HEK293 (cell line): Measurements from ENCODE around the gene JCAD.

Experiments used
- CTCF ChIA-PET: fragments of 350-600 bp; formaldehyde crosslinking; extraction: SDS; loops from one replicate; lab custom pipeline; 2021; ENCODE audit warnings: antibody characterized with exemption; lab: Yijun Ruan, JAX
- POLR2A ChIA-PET: fragments of 300-600 bp; formaldehyde crosslinking; extraction: SDS; loops from one replicate; lab custom pipeline; 2020; ENCODE audit warnings: antibody characterized with exemption, inconsistent platforms; lab: Yijun Ruan, JAX
- H3K27ac ChIP-seq: fragments of 200-500 bp; sonication (Bioruptor generic); 2 replicates; pipeline ENCODE4 v1.5.1; 2014; ENCODE audit warnings: low read depth, low read length, control low read depth, inconsistent platforms; ENCODE audit errors: extremely low read depth
- H3K36me3 ChIP-seq, 2 experiments: fragments of 200-500 bp in 1 of 2; sonication (Bioruptor generic) in 1 of 2; 1 replicate in 1 of 2; 2 replicates in 1 of 2; pipeline ENCODE4 v1.5.1; 2014 to 2017; ENCODE audit warnings: inconsistent platforms in 2 of 2, low read length in 2 of 2; ENCODE audit not compliant: control insufficient read depth in 2 of 2, insufficient read depth in 1 of 2
- H3K4me1 ChIP-seq: fragments of 200-500 bp; sonication (Bioruptor generic); 2 replicates; pipeline ENCODE4 v1.5.1; 2014; ENCODE audit warnings: mild to moderate bottlenecking, low read length, inconsistent platforms; ENCODE audit not compliant: control insufficient read depth, insufficient read depth
- H3K4me3 ChIP-seq: 2 replicates; pipeline ENCODE4 v1.5.1; 2011; ENCODE audit warnings: low read depth, mild to moderate bottlenecking, control low read depth, low read length, moderate library complexity
- H3K9me3 ChIP-seq: fragments of 200-500 bp; sonication (Bioruptor generic); 2 replicates; pipeline ENCODE4 v1.5.1; 2014; ENCODE audit warnings: low read depth, low read length, inconsistent platforms; ENCODE audit not compliant: control insufficient read depth, insufficient read depth
- GLIS2 ChIP-seq: fragments of 450-650 bp; formaldehyde crosslinking; IDR thresholded peaks from 2 replicates; pipeline ENCODE4 v1.5.1; 2016; ENCODE audit warnings: missing biosample characterization, missing genetic modification characterization
- KLF8 ChIP-seq: fragments of 450-650 bp; formaldehyde crosslinking; IDR thresholded peaks from 2 replicates; pipeline ENCODE4 v1.5.1; 2016; ENCODE audit warnings: missing biosample characterization, missing genetic modification characterization
- OSR2 ChIP-seq: fragments of 450-650 bp; formaldehyde crosslinking; IDR thresholded peaks from 2 replicates; pipeline ENCODE4 v1.5.1; 2016; ENCODE audit warnings: missing biosample characterization, missing genetic modification characterization
- YY1 ChIP-seq: fragments of 450-650 bp; formaldehyde crosslinking; IDR thresholded peaks from 2 replicates; pipeline ENCODE4 v1.5.1; 2018; ENCODE audit warnings: missing biosample characterization, missing genetic modification characterization
- ZEB2 ChIP-seq: fragments of 450-650 bp; formaldehyde crosslinking; IDR thresholded peaks from 2 replicates; pipeline ENCODE4 v1.5.1; 2016; ENCODE audit warnings: missing biosample characterization, missing genetic modification characterization
- ZNF157 ChIP-seq: fragments of 450-650 bp; formaldehyde crosslinking; IDR thresholded peaks from 2 replicates; pipeline ENCODE4 v1.5.1; 2016; ENCODE audit warnings: missing biosample characterization, missing genetic modification characterization
- ZNF175 ChIP-seq: fragments of 450-650 bp; formaldehyde crosslinking; IDR thresholded peaks from 2 replicates; pipeline ENCODE4 v1.5.1; 2016; ENCODE audit warnings: missing biosample characterization, missing genetic modification characterization
- ZNF214 ChIP-seq: fragments of 450-650 bp; formaldehyde crosslinking; IDR thresholded peaks from 2 replicates; pipeline ENCODE4 v1.5.1; 2017; ENCODE audit warnings: missing biosample characterization, mild to moderate bottlenecking, missing genetic modification characterization, borderline replicate concordance
- ZNF514 ChIP-seq: fragments of 450-650 bp; formaldehyde crosslinking; IDR thresholded peaks from 2 replicates; pipeline ENCODE4 v1.5.1; 2016; ENCODE audit warnings: missing biosample characterization, missing genetic modification characterization
- ZNF529 ChIP-seq: fragments of 450-650 bp; formaldehyde crosslinking; IDR thresholded peaks from 2 replicates; pipeline ENCODE4 v1.5.1; 2017; ENCODE audit warnings: missing genetic modification characterization, missing biosample characterization; ENCODE audit not compliant: insufficient replicate concordance
- ZNF571 ChIP-seq: fragments of 450-650 bp; formaldehyde crosslinking; IDR thresholded peaks from 2 replicates; pipeline ENCODE4 v1.5.0; 2017; ENCODE audit warnings: missing biosample characterization, missing genetic modification characterization
- ZNF585B ChIP-seq: fragments of 450-650 bp; formaldehyde crosslinking; IDR thresholded peaks from 2 replicates; pipeline ENCODE4 v1.5.1; 2016; ENCODE audit warnings: missing biosample characterization, missing genetic modification characterization
- ZNF626 ChIP-seq: fragments of 450-650 bp; sonication (Bioruptor Pico); formaldehyde crosslinking; IDR thresholded peaks from 2 replicates; pipeline ENCODE4 v1.5.1; 2018; ENCODE audit warnings: missing biosample characterization, missing genetic modification characterization, inconsistent platforms
- ZNF707 ChIP-seq: fragments of 450-650 bp; formaldehyde crosslinking; IDR thresholded peaks from 2 replicates; pipeline ENCODE4 v1.5.1; 2016; ENCODE audit warnings: missing biosample characterization, missing genetic modification characterization
- ZNF837 ChIP-seq: fragments of 450-650 bp; formaldehyde crosslinking; IDR thresholded peaks from 2 replicates; pipeline ENCODE4 v1.5.1; 2016; ENCODE audit warnings: missing biosample characterization, missing genetic modification characterization
- TF ChIP-seq, protein P1 (sequence below): fragments of 450-650 bp; formaldehyde crosslinking; IDR thresholded peaks from 2 replicates; pipeline ENCODE4 v1.5.1; 2017; ENCODE audit warnings: missing biosample characterization, missing genetic modification characterization
- TF ChIP-seq, protein P2 (sequence below): fragments of 450-650 bp; formaldehyde crosslinking; IDR thresholded peaks from 2 replicates; pipeline ENCODE4 v1.5.1; 2016; ENCODE audit warnings: missing biosample characterization, missing genetic modification characterization
- TF ChIP-seq, protein P3 (sequence below): fragments of 450-650 bp; formaldehyde crosslinking; IDR thresholded peaks from 2 replicates; pipeline ENCODE4 v1.5.1; 2017; ENCODE audit warnings: missing biosample characterization, missing genetic modification characterization
- TF ChIP-seq, protein P4 (sequence below): fragments of 450-650 bp; formaldehyde crosslinking; IDR thresholded peaks from 2 replicates; pipeline ENCODE4 v1.5.1; 2016; ENCODE audit warnings: missing biosample characterization, missing genetic modification characterization
- TF ChIP-seq, protein P5 (sequence below): fragments of 450-650 bp; formaldehyde crosslinking; IDR thresholded peaks from 2 replicates; pipeline ENCODE4 v1.5.1; 2016; ENCODE audit warnings: missing biosample characterization, missing genetic modification characterization, borderline replicate concordance
- TF ChIP-seq, protein P6 (sequence below): fragments of 450-650 bp; formaldehyde crosslinking; IDR thresholded peaks from 2 replicates; pipeline ENCODE4 v1.5.1; 2017; ENCODE audit warnings: missing biosample characterization, missing genetic modification characterization

JCAD gene

DNA sequence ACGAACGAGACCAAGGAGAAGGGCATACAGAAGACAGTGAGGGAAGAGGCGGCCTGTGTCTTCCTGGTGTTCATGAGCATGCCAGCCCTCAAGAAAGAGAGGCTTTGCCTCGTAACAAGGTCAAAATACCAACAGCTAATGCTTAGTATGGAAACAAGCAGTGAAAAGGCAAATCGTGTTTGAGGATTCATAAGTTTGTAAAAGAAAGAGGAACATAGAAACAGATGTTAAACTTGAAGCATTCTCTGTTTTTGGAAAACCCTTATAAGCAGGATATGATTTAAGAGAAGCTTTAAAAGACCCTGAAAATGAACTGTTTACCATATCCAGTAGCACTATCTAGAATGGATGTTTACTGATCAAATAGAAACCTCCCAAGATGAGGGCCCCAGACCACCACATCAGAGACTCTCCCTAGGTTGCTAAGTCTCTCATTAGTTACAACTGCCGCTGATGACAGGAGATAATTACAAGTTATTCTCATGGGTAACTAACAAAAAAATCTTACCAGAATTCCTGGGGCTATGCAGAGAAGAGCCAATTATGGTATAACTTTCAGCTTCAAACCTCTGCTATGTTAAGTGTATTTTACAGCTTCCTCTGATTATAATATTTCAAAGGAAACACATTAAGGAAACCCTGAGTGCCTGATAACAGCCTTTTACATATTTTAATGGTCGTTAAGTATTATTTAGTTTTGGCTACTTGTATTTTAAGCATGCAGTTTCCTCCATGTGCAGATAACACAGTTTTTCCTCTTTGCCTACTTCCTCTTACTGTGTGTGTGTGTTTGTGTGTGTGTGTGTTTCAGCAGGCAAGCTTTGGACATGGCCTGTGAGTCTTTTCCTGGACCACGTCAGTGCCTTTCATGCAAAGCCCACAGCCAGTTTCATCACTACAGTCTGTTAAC lies 17.9 kb downstream of the JCAD start (continued):
- TF ChIP-seq OSR2 (tag by site-specific recombination), result peak; percentile 24; the same call in 1 of the 2 replicates
- TF ChIP-seq ZNF175, result no peak
- TF ChIP-seq, protein P1, sequence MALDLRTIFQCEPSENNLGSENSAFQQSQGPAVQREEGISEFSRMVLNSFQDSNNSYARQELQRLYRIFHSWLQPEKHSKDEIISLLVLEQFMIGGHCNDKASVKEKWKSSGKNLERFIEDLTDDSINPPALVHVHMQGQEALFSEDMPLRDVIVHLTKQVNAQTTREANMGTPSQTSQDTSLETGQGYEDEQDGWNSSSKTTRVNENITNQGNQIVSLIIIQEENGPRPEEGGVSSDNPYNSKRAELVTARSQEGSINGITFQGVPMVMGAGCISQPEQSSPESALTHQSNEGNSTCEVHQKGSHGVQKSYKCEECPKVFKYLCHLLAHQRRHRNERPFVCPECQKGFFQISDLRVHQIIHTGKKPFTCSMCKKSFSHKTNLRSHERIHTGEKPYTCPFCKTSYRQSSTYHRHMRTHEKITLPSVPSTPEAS (tag by site-specific recombination), result 0 out of 2 replicates have a peak, but pooled peaks have one; percentile 16
- TF ChIP-seq YY1 (tag by site-specific recombination), result no peak
- no peak for TF ChIP-seq ZNF514
- TF ChIP-seq, protein P2, sequence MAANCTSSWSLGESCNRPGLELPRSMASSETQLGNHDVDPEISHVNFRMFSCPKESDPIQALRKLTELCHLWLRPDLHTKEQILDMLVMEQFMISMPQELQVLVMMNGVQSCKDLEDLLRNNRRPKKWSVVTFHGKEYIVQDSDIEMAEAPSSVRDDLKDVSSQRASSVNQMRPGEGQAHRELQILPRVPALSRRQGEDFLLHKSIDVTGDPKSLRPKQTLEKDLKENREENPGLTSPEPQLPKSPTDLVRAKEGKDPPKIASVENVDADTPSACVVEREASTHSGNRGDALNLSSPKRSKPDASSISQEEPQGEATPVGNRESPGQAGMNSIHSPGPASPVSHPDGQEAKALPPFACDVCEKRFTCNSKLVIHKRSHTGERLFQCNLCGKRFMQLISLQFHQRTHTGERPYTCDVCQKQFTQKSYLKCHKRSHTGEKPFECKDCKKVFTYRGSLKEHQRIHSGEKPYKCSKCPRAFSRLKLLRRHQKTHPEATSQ, result no peak
- TF ChIP-seq, protein P3, sequence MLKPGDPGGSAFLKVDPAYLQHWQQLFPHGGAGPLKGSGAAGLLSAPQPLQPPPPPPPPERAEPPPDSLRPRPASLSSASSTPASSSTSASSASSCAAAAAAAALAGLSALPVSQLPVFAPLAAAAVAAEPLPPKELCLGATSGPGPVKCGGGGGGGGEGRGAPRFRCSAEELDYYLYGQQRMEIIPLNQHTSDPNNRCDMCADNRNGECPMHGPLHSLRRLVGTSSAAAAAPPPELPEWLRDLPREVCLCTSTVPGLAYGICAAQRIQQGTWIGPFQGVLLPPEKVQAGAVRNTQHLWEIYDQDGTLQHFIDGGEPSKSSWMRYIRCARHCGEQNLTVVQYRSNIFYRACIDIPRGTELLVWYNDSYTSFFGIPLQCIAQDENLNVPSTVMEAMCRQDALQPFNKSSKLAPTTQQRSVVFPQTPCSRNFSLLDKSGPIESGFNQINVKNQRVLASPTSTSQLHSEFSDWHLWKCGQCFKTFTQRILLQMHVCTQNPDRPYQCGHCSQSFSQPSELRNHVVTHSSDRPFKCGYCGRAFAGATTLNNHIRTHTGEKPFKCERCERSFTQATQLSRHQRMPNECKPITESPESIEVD (tag by site-specific recombination), result peak; percentile 71
- no peak for TF ChIP-seq ZNF571 (tag by site-specific recombination)

DNA sequence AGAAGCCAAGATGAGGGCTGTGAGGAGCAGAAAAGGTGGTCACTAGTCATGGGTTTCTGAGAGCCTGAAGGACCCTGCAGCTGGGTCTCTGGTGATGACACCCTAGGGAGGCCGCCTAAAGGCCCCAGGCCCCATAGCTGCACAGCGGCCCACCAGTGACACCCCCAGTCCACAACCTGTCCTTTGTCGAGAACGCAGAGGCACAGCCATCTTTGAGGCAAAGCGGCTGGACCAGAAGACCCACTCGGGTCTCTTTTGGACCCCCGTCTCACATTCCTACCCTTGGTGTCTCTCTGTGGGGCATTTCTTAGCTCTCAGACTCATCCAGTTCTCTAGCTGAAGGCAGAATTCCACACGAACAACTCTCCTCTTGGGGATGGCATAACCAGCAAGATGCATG lies 18.8 kb downstream of the JCAD start:
- no peaks in the 10 kb centered on the region for H3K9me3 ChIP-seq
- ChIA-PET CTCF (interaction anchor here (1.1 kb wide), 1 partner anchor 46 kb away, joined by 3 read pairs; no protein-coding TSS in a partner anchor), POLR2A (no interaction called here)
- no peak overlapping the region for H3K4me3 ChIP-seq
- H3K36me3 ChIP-seq, result peaks cover 5 to 51% of the 10 kb centered on the region in 2 experiments
- H3K4me1 ChIP-seq, result peaks cover 4% of the 10 kb centered on the region; the same call in 1 of the 2 replicates
- no peak overlapping the region for H3K27ac ChIP-seq
- no peak for TF ChIP-seq ZNF585B
- TF ChIP-seq YY1 (tag by site-specific recombination), result no peak
- no peak for TF ChIP-seq GLIS2 (tag by site-specific recombination)
- no peak for TF ChIP-seq ZNF529 (tag by site-specific recombination)
- no peak for TF ChIP-seq ZNF626 (tag by site-specific recombination)
- TF ChIP-seq ZNF707 (tag by site-specific recombination), result no peak
- TF ChIP-seq, protein P4, sequence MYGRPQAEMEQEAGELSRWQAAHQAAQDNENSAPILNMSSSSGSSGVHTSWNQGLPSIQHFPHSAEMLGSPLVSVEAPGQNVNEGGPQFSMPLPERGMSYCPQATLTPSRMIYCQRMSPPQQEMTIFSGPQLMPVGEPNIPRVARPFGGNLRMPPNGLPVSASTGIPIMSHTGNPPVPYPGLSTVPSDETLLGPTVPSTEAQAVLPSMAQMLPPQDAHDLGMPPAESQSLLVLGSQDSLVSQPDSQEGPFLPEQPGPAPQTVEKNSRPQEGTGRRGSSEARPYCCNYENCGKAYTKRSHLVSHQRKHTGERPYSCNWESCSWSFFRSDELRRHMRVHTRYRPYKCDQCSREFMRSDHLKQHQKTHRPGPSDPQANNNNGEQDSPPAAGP (tag by site-specific recombination), result no peak

DNA sequence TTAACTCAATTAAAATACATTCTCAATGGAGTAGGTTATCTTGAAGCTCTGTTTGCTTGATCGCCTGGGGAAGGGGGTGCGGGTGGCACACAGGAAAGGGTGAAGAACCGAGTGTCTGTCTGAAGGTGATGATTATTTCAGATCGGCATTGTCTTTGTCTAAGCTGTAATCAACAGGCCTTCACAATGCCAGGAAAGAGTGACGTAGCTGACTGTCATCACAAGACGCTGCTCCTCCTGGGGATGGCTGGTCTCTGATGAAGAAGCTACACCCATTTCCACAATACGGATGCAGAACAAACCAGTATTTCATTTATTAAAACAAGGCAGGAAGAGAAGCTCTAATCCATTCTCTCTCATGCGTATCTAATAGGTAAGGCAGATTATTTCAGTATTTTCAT lies 19.4 kb downstream of the JCAD start:
- CTCF ChIA-PET, result no interaction called here
- TF ChIP-seq ZNF837 (tag by site-specific recombination) (no peak), ZNF214 (tag by site-specific recombination) (no peak), ZEB2 (tag by site-specific recombination) (no peak), KLF8 (no peak), ZNF157 (tag by site-specific recombination) (no peak)
- TF ChIP-seq, protein P5, sequence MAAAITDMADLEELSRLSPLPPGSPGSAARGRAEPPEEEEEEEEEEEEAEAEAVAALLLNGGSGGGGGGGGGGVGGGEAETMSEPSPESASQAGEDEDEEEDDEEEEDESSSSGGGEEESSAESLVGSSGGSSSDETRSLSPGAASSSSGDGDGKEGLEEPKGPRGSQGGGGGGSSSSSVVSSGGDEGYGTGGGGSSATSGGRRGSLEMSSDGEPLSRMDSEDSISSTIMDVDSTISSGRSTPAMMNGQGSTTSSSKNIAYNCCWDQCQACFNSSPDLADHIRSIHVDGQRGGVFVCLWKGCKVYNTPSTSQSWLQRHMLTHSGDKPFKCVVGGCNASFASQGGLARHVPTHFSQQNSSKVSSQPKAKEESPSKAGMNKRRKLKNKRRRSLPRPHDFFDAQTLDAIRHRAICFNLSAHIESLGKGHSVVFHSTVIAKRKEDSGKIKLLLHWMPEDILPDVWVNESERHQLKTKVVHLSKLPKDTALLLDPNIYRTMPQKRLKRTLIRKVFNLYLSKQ (tag by site-specific recombination), result no peak
- TF ChIP-seq, protein P6, sequence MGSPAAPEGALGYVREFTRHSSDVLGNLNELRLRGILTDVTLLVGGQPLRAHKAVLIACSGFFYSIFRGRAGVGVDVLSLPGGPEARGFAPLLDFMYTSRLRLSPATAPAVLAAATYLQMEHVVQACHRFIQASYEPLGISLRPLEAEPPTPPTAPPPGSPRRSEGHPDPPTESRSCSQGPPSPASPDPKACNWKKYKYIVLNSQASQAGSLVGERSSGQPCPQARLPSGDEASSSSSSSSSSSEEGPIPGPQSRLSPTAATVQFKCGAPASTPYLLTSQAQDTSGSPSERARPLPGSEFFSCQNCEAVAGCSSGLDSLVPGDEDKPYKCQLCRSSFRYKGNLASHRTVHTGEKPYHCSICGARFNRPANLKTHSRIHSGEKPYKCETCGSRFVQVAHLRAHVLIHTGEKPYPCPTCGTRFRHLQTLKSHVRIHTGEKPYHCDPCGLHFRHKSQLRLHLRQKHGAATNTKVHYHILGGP (tag by site-specific recombination), result no peak

More for the DNA sequence above, 19.4 kb downstream of the JCAD start:
- Histone ChIP-seq H3K36me3 (peaks cover 0 to 45% of the 10 kb centered on the region in 2 experiments; a peak in 2 of 3 replicates), H3K27ac (no peak overlapping the region), H3K4me3 (no peak overlapping the region), H3K9me3 (no peaks in the 10 kb centered on the region), H3K4me1 (peaks cover 4% of the 10 kb centered on the region; the same call in 1 of the 2 replicates)
- POLR2A ChIA-PET, result no interaction called here
